ENCODE results near the gene TNFRSF4.

DNA sequence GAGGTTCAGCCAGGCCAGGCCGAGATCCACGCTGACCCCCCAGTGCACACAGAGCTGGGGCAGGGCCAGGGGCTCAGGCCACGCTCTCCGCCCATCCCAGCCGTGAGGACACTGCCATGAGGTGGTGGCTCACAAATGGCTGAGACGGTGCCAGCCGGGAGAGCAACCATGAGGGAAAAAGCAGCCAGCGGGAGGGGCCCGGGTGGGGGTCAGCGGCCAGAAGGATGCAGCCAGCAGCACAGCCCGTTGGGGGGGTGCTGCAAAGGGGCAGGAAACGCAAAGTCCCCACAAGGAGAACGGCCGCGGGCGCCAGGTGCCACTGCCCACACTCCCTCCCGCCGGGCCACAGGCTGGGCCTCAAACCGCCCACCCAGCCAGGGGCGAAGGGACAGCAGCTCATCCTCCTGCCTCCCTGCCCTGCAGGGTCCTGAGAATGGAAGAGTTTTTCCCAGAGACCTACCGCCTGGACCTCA is 32.0 kb downstream of the TNFRSF4 start:
- TF ChIP-seq YY1 (IDR thresholded peaks at IDR 0.05; ENCODE audit: insufficient read depth, insufficient read length) (no peak), SUZ12 (IDR thresholded peaks at IDR 0.05; ENCODE audit: extremely low read depth, insufficient read depth, insufficient read length) (no peak)
